MCF 10A (cell line): ENCODE measurements around the gene GPR152. TPM values are rescaled to one million over a fixed set of nuclear protein-coding genes. Genes with fewer than 3 reads are reported as not detected.

Experiments used
- BruUV-seq: library from RNA; stranded (reverse); fragments of 400-500 nt; replicated peaks from 2 replicates; lab custom pipeline; 2021; lab: Mats Ljungman, UMichigan
- CTCF ChIA-PET: fragments of 300-600 bp; sonication (Branson Sonifier 250); formaldehyde crosslinking; extraction: SDS; loops from one replicate; lab custom pipeline; 2021; ENCODE audit warnings: antibody characterized with exemption, inconsistent platforms; lab: Yijun Ruan, JAX
- POLR2A ChIA-PET: fragments of 300-600, 350-650 bp; sonication (Branson Sonifier 250); formaldehyde crosslinking; extraction: SDS; loops from one replicate; lab custom pipeline; 2020; ENCODE audit warnings: antibody characterized with exemption, inconsistent platforms; lab: Yijun Ruan, JAX
- DNase-seq: peaks from one replicate; pipeline ENCODE4 v3.0.0-alpha.2; 2018; ENCODE audit not compliant: unreplicated experiment
- H3K27ac Mint-ChIP-seq: one replicate; pipeline ENCODE4 v1.8.0; 2022; ENCODE audit warnings: mild to moderate bottlenecking, low read depth, mixed read lengths; ENCODE audit not compliant: unreplicated experiment
- H3K27me3 Mint-ChIP-seq: one replicate; pipeline ENCODE4 v1.8.0; 2022; ENCODE audit warnings: mixed read lengths; ENCODE audit not compliant: insufficient read depth, unreplicated experiment
- H3K36me3 Mint-ChIP-seq: one replicate; pipeline ENCODE4 v1.8.0; 2022; ENCODE audit warnings: mild to moderate bottlenecking, moderate library complexity, mixed read lengths; ENCODE audit not compliant: insufficient read depth, unreplicated experiment
- H3K4me1 Mint-ChIP-seq: one replicate; pipeline ENCODE4 v1.8.0; 2022; ENCODE audit warnings: mixed read lengths; ENCODE audit not compliant: insufficient read depth, unreplicated experiment
- H3K4me3 Mint-ChIP-seq: one replicate; pipeline ENCODE4 v1.8.0; 2022; ENCODE audit warnings: mild to moderate bottlenecking, moderate library complexity, mixed read lengths; ENCODE audit not compliant: unreplicated experiment
- H3K9me3 Mint-ChIP-seq: one replicate; pipeline ENCODE4 v1.8.0; 2022; ENCODE audit warnings: mixed read lengths; ENCODE audit not compliant: unreplicated experiment
- CTCF ChIP-seq: fragments of 200-600 bp; IDR thresholded peaks from one replicate; pipeline ENCODE4 v1.8.0; 2022; ENCODE audit warnings: antibody characterized with exemption, mild to moderate bottlenecking; ENCODE audit not compliant: unreplicated experiment
- intact Hi-C: fragments of 100-400 bp; cut with micrococcal nuclease; formaldehyde crosslinking; loops from 2 replicates; pipeline ENCODE4 v1.14.1; 2022
- total RNA-seq: library from RNA; stranded (reverse); gene quantifications from 2 replicates; pipeline ENCODE4 v1.2.3, GENCODE V29; 2022

Gene GPR152
- total RNA-seq, 1 experiment from 2014 or later: not detected

DNA sequence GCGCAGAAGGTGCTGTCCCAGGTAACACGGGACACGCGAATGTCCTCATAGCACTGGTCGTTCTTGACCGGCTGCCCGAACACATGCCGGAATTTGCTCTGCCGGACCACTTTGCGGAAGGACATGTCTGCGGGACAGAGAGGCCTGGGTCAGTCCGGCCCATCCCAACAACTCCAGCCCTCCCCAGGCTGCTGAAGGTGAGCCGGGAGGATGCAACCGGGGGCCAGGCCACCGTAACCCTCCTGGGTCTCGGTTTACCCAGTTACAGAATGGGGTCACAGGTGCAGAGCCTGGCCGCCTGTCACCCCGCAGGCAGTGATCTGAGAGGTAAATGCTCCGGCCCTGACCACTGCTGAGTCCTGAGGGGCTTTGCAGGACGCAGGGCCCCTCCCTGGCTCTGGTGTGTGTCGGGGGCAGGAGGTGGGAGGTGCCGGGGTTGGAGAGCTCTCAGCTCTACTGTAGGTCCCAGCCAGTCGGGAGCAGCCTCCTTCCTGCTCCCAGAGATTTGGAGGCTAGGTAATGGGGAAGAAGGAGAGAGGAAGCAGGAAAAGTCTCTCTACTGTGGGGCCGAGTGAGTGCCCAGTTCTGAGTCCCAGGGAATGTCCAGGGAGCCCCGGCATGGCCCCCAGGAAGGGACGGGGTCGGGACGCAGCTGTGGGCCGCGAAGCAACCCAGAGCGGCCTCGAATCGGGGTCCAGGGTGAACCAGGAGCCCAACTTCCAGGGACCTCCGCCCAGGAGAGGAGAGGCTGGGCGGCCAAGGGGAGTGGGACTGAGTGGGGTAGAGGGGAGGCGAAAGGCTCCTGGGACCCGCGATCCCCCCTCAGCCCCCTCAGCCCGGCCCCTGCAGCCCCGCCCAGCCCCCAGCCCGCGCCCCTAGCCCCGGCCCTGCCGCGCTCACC lies 9.8 kb downstream of the GPR152 start:
- no TSS peak for BruUV-seq

DNA sequence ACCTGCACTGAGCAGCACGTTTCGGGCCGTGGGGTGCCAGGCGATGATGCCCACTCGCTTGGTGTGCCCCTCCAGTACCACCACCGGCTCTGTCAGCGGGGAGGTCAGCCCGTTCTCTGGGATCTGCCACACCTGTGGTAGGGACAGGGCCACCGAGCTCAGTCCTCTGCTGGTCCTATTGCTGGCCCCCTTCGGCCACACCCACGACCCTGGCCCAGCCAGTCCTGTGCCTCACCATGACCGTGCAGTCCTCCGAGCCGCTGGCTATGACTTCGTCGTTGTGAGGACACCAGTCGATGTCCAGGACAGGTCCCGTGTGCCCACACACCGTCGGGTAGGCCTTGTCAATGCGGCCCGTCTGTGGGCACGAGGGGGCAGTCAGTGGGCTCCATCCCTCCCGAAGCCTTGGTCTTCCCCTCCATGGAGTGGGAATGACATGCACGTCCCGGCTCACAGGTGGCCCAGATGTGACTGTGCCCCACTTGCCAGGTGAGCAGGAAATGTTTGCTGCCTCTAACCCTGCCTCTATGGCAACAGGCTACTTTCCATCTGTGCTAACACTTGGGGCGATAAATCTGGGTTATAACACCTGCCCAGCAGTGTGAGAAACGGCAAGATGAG lies 10.7 kb downstream of the GPR152 start:
- H3K4me1 Mint-ChIP-seq: peaks cover 17% of the 10 kb centered on the region
- BruUV-seq: TSS peak; percentile 32
- H3K36me3 Mint-ChIP-seq: peaks cover 22% of the 10 kb centered on the region
- peak overlapping the region; percentile 82 for H3K4me3 Mint-ChIP-seq
- CTCF ChIA-PET: no interaction called here
- POLR2A ChIA-PET: interaction anchor here (0.7 to 1.3 kb wide), 3 partner anchors 13 to 40 kb away, joined by 3 to 4 read pairs (median 3); partner anchors contain the start of genes PPP1CA and RPS6KB2
- DNase-seq: no peak
- TF ChIP-seq CTCF: no peak
- intact Hi-C loops: loop anchor here (2.0 kb wide), 1 partner anchor 65 kb away; no protein-coding TSS in a partner anchor
- H3K9me3 Mint-ChIP-seq: no peaks in the 10 kb centered on the region
- H3K27ac Mint-ChIP-seq: no peak overlapping the region
- H3K27me3 Mint-ChIP-seq: no peaks in the 10 kb centered on the region

More for the DNA sequence above, 9.8 kb downstream of the GPR152 start:
- CTCF ChIA-PET: interaction anchor here (1.2 kb wide), 1 partner anchor 22 kb away, joined by 3 read pairs; no protein-coding TSS in a partner anchor
- POLR2A ChIA-PET: interaction anchor here (0.8 to 2.3 kb wide), 5 partner anchors 14 to 63 kb away, joined by 3 to 13 read pairs (median 3); partner anchors contain the start of genes PITPNM1, RPS6KB2 and TMEM134
- H3K36me3 Mint-ChIP-seq: peaks cover 18% of the 10 kb centered on the region
- no peak for DNase-seq
- peak overlapping the region; percentile 63 for H3K27ac Mint-ChIP-seq
- no peaks in the 10 kb centered on the region for H3K9me3 Mint-ChIP-seq
- H3K4me1 Mint-ChIP-seq: peaks cover 17% of the 10 kb centered on the region
- intact Hi-C loops: loop anchor here (1.0 to 2.0 kb wide), 2 partner anchors 22 to 64 kb away; no protein-coding TSS in a partner anchor
- H3K4me3 Mint-ChIP-seq: peak overlapping the region; percentile 82
- no peaks in the 10 kb centered on the region for H3K27me3 Mint-ChIP-seq
- no peak for TF ChIP-seq CTCF

DNA sequence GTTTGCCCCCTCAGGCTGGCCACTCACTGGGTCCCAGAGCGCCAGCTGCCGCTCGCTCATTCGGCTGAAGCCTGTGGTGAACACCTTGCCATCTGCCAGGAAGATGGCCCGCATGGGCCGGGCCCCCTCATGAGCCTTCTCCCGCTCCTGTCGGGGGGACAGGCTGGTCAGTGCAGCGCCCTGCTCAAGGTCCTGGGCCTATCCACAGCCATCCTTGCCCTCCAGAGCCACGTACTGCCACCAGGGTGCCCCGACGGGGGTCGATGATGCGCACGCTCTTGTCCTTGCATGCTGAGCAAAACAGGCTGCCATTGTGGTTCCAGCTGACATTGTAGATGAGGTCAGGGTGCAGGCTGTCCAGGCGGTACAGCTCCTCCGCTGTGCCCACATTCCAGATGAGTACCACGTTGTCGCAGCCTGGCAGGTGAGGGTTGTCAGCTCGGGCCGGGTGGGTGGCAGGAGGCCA lies 11.4 kb downstream of the GPR152 start:
- no peak for DNase-seq
- POLR2A ChIA-PET: interaction anchor here (0.5 to 1.3 kb wide), 4 partner anchors 12 to 128 kb away, joined by 3 to 4 read pairs (median 3); partner anchors contain the start of genes PPP1CA and RPS6KB2
- no peak overlapping the region for H3K4me3 Mint-ChIP-seq
- TF ChIP-seq CTCF: no peak
- H3K27ac Mint-ChIP-seq: no peak overlapping the region
- H3K27me3 Mint-ChIP-seq: no peaks in the 10 kb centered on the region
- CTCF ChIA-PET: no interaction called here
- intact Hi-C loops: no loop called here
- H3K9me3 Mint-ChIP-seq: no peaks in the 10 kb centered on the region
- no TSS peak for BruUV-seq
- peaks cover 17% of the 10 kb centered on the region for H3K4me1 Mint-ChIP-seq
- peaks cover 27% of the 10 kb centered on the region for H3K36me3 Mint-ChIP-seq
